NCI-H524 treated with DMSO at 0.1 percent for 48 hours (cell line): ENCODE measurements around the gene EFCAB14.
"Not testable (repeated sequence)": the region's sequence is repeated elsewhere in the genome, so short reads cannot be mapped to it uniquely, and the experiment has no call there.

Source experiments
- DNase-seq: peaks from one replicate; lab custom pipeline; 2025; lab: John Stamatoyannopoulos, UW

EFCAB14 gene, protein sequence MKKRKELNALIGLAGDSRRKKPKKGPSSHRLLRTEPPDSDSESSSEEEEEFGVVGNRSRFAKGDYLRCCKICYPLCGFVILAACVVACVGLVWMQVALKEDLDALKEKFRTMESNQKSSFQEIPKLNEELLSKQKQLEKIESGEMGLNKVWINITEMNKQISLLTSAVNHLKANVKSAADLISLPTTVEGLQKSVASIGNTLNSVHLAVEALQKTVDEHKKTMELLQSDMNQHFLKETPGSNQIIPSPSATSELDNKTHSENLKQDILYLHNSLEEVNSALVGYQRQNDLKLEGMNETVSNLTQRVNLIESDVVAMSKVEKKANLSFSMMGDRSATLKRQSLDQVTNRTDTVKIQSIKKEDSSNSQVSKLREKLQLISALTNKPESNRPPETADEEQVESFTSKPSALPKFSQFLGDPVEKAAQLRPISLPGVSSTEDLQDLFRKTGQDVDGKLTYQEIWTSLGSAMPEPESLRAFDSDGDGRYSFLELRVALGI

DNA sequence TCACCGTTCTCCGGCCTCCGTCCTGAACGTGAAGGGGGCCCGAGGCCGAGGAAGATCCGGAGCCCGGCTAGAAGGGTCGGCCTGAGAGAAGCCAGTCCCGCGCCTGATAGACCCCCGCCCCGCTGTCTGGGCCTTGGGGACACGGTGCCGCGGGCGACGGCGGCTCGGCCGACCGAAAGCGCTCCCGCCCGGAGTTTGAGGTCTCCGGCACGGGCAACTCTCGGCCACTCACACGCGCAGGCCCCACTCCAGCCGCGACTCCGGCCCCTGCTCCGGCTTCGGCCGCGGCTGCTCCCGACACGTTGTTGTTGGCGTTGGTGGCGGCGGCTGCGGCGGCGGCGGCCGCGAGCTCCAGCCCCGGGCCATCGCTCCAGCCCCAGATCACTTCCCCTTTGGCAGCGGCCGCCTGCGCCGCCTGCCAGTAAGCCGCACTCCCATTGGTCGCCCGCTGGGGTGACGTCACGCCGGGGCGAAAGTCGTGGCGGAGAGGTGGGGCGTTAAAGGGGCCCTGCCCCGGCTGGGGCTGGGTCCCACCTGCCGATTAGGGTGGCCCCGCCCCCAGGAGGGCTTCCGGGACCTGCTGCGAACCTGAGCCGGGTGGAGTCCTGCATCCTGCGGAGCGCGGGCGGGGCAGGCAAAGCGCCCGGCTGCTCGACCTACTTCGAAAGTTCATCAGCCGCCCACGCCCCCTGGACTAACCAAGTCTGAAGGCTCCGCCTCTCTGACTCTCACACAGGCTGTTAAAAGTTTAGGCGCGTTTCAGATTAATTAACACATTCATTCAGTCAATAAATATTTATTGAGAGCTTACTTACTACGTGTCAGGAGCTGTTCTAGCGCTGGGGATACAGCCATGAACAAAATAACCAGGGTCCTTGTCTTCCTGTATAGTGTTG is at the start of gene EFCAB14:
TSS of gene EFCAB14 (minus strand) at position 388 of the 896 bp plus-strand sequence. CDS start 1,027 bp downstream, outside the sequence.
- DNase-seq, result peak; percentile 56

DNA sequence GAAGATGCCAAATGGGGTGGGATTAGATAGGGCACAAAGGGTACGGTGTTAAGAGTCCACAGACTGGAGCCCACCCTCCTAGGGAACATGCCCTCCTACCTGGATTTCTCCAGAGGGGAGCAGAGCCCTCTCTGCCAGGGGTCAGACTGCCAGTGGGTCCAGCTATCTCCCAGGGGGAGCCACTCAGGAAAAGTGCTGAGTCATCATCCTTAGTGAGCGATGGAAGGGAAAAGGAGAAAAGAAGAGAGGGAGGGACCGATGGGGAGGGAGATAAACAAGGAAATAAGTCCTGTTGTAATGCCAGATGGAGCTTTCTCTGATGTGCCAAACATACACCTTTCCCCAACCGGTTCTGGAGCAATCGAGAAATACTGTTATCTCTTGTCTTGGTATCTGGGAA is 49.5 kb upstream of the EFCAB14 start:
- DNase-seq, result no peak

DNA sequence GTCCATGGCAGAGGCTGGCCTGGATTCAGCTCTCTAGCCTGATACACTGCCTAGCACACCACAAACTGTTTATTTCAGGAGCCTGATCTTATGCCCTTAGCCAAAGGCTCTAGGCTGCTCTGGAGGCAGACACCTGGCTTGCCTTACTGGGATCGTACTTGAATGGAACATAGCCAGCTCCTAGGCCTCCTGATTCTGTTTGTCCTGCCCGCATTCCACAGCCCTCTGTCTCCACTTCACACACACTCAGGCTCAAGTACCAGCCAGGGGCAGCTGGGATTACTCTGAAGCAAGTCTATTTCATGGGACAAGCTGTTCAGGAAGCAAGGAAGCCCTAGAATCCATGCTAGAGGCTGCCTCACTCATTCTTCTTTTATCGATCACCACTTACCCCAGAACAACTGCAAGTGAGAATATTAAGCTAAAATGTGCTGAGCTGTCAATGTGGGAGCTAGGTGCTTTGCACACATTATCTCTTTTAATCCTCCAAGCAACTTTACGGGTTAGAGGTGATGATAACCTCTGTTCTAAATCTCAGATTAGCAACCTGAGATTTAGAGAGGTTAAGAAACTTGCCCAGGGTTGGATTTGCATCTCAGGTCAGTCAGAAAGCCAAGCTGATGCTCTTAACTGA is 48.9 kb upstream of the EFCAB14 start:
- peak; percentile 61 for DNase-seq

DNA sequence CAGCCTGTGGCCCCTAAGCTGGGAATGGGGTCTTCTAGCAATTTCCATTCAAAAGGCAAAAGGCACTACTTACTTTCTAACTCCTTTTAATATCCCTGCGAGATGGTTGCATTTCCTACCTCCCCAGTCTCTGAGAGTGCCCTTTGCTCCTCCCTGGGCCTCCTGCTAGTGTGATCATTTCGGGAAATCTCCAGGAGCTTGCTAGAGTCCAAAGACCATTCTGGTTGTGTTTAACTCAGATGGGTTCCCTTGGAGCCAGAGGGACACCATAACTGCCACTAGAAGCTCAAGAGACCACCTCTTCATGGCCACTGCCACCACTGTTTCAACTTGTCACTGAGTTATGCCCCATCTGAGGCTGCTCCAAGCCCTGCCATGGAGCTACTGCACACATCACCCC is 45.5 kb upstream of the EFCAB14 start:
- DNase-seq, result no peak

DNA sequence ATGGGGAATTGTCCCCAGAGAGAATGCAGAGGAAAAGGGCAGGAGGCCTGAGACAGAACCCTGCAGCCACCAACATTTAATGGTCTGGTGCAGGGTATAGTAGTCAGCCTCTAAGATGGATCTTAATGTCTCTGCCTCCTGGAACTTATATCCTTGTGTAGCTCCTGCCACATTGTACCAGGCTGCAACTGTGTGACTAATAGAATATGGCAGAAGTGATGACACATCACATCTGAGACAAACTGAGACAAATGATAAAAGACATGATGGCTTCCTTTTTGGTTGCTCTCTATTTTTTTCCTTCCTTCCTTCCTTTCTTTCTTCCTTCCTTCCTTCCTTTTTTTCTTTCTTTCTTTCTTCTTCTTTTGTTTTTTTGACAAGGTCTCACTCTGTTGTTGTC is 42.8 kb upstream of the EFCAB14 start:
- no peak for DNase-seq

DNA sequence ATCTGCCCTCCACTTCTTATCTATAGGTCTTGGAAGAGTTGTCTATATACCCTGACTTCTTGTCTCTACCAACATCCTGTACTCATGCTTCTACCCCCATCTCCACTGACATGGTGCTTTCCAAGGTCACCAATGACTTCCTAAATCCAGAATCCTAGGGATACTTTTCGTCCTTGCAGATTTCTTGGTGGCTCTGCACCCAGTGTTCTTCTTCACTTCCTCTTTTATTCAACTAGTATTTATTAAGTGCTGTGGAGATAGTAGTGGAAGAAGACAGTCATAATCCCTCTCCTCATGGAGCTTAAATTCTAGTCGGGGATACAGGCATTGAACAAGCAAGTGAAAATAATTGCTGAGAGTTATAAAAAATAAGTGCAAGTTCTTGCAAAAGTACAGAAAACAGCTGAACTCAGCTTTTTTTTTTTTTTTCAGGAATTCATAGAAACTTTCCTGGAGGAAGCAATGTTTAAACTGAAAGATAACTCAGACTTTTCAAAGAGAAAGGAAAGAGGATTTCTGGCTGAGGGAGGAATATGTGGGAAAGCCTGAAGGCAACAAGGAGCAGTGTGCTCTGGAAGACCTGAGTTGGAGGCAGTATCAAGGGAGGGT is 41.7 kb upstream of the EFCAB14 start:
- no peak for DNase-seq

DNA sequence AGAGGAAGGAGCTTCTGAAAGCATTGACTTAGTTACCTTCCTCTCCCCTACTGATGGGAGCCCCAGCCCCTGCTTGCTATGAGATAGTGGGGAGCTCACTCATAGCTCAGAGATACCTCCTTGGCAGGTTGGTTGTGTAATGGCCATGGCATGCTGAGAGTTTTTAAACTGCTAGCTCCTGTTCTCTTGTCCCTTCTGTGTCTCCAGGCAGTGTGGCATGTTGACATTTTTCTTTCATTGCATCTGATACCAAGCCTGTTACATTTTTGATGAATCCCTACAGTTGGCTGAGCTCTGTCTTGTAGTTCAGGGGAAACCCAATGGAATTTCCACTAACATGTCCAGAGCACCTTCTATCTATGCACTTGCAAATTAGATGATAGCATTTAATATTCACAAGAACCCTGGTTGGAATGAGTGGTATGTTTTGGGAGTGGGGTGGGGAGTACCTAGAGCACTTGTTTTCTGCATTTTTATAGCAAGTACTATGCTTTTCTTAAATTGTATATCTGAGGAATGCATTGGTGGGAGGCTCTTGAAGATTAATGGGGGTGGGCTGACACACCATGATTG is 39.1 kb upstream of the EFCAB14 start:
- DNase-seq, result no peak

DNA sequence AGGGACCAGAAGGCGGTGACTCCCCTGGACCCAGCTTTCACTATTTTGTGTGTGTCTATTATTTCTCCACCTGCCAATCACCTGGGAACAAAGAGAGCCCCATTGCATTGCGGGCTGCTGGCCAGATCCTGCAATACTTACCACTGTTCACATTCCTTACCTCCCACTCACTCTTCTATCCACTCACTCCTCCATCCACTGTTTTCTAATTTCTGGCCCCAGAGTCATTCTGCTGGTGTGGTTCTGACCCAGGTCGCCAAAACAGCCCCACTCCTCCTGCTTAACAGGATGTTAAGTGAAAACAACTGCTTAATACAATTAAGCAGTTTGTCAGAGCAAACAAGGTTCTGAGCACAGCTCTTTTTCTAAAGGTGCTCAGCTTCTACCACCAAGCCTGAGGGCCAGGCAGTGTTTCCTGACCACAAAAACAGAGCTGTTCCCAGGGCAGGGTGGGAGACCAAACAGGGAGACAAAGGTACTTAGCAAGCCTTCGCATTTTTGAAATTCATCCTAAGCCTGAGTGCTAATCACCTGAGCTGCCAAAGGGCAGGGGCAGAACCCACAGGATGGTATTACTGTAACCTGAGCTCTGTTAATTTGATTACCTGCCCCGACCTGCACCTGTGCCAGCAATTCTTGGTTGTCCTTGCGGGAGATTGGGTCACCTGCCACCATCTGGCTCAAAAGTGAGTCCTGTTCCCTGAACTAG is 38.5 kb upstream of the EFCAB14 start:
- no peak for DNase-seq

DNA sequence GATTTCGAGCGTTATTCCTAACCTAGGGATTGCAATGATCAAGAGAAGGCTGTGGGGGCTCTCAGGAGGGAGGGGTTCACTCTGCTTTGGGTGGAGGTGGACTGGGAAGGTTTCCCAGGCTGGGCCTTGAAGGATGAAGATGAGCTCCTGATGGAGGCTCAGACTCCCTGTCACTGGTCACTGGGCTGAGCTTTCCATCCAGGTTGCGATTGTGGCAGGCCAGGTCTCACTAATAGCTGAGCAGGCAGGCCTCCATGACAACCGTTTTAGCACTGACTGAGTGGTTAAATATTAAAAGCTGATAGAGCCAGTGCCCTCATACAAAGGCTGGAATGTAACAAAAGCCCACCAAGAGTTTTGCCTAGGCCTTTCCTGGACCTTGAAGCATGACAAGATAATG is 36.2 kb upstream of the EFCAB14 start:
- DNase-seq, result no peak

DNA sequence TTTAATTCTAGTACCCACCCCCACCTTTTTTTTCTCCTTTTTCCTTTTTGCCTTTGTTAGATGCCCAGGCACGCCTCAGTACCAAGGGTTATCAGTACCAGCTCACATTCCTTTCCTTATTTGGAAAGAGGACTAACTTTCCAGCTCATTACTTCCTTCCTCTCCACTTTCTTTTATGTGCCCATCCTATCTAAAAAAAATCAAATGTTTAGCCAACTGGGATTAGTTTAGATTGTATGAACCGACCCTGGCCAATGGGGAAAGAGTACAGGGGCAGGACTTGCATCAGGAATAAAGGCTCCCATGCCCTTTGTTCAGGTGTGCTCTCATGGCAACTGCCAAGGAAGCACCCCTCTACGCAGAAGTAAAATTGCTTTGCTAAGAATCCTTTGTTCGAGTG is 35.8 kb upstream of the EFCAB14 start:
- DNase-seq, result not testable (repeated sequence)

DNA sequence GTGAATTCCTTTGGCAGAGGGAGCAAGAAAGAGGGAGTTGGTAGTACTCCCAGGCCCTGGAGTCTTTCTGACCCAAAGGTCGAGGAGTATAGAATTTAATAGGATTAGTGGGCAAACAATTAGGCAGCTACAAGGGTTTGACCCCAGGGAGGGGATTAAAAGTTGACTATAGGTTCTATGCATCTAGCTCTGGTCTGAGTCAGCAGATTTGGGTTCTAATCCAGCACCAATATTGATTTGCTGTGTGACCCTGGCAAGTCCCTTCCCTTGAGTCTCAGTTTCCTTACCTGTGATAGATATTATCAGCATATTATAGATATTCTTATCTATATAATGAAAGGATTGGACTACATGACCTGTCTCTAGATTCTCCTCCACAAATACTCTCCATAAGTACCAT is 35.1 kb upstream of the EFCAB14 start:
- no peak for DNase-seq

DNA sequence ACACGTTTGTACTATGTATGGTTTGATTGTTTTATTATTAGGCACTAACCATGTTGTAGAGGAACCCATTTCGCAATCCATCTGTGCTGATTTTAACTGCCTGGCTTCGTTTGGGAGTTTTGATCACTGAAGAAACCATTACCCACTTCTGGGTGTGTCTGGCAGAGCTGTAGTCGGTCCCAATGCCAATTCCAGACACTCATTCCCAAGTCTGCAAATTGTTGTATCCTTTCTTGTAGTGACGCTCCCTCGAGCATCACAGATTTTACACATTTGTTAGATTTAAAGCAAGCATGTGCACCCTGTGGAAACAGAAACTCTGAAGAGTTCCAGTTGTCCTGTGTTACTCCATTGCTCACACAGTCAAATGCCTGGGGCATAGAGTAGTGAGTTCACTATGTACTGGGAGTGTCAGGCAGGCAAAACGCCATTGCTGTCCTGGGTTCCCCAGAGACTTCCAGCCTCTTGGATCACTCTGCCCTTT is 31.0 kb upstream of the EFCAB14 start:
- DNase-seq, result no peak

DNA sequence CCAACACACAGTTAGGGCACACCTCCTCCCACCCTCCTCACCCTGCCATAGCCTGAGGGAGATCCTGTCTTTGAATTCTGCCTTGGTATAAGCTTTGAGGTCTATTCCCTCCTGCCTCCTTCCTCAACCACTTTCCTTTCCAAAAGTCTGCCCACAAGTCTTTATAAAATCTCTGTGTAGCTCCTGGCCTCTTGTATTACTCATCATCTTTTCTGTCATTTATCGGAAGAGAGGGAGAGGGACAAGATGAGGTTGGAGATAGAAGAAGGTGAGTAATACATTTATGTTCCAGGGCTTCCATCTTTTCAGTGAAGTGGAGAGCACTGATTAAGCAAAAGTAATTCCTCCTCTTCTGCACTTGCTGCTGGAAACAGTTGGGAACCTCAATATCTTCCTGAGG is 30.5 kb upstream of the EFCAB14 start:
- DNase-seq, result no peak

DNA sequence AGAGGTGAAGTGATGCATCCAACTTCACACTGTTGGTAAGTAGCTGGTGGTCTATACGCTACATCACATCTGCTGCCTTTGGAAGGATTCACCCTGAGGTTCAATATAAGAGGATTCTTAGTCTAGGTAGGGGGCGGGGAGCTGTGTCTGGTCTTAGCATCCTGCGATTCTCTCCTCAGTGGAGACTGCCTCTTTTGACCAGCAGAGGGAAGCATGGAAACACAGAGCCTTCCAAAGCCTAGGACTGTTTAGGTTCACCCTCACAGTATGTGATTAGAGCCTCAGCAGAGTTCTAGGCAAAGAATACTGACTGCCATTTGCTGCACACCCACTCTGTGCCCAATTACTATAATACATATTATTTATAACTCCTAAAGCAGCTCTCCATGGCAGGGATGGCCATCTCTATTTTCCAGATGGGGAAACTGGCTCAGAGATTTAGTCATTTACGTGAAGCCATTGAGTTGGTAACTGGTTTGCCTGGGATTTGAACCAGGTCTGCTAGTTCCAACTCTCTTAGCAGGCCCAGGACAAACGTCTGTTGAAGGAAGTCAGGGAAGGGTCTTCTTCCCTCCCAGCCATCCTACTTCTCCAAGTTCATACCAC is 28.9 kb upstream of the EFCAB14 start:
- no peak for DNase-seq

DNA sequence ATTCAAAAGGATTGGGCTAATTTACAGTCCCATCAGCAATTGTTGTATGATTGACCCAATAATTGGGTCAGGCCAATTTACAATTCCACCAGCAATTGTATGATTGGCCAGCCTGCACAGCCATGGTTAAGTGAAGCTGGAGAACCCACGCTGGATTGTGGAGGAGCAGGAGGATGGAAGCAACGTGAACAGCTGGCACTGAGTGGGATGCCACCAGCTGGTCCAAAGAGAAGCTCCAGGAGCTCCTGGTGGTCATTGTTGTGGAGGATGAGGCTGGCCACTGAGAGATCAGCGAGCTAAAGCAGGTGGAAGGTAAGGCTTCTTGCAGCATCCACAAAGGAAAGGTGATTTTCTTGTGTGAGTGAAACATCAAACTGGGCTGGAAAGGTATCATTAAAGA is 23.2 kb upstream of the EFCAB14 start:
- DNase-seq, result no peak

DNA sequence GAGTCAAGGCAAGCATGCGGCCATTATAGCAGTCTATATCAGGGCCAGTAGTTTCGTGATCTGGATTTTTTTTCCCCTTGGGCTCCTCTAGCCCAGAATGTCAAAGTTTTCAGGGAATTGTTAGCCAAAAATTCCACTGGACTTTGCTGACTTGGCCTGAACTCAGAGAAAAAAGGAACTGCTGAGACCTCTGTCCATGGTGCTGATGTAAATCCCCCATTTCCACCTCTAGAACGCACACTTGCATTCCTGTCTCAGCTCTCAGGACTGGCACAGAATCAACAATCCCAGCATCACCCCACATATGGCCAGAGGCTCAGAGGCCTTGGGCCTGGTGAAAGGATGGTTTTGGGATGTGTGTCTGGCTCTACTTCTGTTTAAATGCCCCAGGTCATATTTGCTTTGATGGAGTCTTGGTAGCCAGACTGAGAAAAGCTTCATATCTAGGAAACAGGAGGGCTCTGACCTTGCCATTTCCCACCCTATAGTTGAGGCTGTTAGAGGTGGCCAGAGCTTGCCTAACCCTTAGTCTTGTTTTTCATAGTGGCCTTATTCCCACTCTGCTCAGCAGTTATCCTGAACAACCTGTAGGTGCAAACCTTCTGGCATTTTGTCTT is 16.9 kb upstream of the EFCAB14 start:
- DNase-seq, result no peak

DNA sequence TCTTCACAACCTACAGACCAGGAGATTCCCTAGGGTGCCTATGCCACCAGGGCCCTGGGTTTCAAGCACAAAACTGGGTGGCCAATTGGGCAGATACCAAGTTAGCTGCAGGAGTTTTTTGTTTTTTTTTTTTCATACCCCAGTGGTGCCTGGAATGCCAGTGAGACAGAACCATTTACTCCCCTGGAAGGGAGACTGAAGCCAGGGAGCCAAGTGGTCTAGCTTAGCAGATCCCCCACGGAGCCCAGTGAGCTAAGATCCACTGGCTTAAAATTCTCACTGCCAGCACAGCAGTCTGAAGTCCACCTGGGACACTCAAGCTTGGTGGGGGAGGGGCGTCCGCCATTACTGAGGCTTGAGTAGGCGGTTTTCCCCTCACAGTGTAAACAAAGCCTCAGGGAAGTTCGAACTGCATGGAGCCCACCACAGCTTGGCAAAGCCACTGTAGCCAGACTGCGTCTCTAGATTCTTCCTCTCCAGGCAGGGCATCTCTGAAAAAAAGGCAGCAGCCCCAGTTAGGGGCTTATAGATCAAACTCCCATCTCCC is 9.5 kb upstream of the EFCAB14 start:
- DNase-seq, result not testable (repeated sequence)

DNA sequence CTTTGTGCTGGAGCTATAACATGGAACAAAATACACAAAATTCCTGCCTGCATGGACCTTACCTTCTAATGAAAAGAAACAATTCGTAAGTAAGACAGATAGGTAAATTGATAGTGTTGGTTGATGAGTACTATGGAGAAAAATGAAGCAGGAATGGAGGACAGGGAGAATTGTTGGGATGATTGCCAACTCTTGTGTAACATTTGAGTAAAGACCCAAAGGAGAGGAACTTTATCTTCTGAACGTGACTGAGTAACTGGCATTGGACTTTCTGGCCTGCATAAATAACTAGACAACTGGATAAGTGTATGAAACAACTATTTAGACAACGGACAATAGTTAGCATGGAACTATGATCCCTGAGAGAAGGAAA is 6.8 kb upstream of the EFCAB14 start:
- no peak for DNase-seq

DNA sequence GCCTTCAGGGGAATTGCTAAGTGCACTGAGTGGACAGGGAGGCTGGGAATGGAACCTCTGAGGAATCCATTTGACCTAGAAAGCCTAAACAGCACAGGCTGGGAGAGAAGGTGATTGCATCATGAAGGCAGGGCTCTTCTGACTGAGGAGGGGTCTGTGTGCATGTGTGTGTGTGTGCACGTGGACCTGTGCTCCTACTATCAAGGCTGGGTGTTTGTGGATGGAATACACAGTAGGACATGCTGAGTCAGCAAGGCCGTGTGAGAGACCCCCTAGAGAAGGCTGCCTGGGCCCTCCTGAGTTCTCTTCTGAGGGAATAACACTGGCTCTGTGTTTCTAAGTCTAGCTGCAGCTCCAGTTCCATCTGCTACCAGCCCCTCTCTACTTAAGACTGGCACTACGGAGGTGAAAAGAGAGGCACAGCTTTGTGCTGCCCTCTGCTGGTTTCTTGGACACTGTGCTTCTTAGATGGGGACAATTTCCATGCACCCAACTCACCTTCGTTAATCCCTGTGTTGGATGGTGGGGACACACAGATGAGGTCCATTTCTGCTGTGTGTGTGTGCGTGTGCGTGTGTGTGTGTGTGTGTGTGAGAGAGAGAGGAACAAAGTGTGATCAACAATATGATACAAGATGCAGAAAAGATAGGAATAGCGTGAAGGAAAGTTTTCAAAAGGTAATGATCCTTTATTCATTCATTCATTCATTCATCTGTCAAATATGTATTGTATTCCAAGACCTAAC is 6.2 kb upstream of the EFCAB14 start:
- DNase-seq, result peak; percentile 43
